HG03196 (cell line): ENCODE results near the gene LTB4R2.
A peak's percentile ranks its signal among the peaks of the same experiment; 100 is the strongest.
"Not testable (repeated sequence)": the region's sequence is repeated elsewhere in the genome, so short reads cannot be mapped to it uniquely, and the experiment has no call there.

Source experiments
- ATAC-seq: cut with Tn5 transposase; IDR thresholded peaks from one replicate; pipeline ENCODE4 v1.9.1; 2021; ENCODE audit not compliant: unreplicated experiment

LTB4R2 gene

DNA sequence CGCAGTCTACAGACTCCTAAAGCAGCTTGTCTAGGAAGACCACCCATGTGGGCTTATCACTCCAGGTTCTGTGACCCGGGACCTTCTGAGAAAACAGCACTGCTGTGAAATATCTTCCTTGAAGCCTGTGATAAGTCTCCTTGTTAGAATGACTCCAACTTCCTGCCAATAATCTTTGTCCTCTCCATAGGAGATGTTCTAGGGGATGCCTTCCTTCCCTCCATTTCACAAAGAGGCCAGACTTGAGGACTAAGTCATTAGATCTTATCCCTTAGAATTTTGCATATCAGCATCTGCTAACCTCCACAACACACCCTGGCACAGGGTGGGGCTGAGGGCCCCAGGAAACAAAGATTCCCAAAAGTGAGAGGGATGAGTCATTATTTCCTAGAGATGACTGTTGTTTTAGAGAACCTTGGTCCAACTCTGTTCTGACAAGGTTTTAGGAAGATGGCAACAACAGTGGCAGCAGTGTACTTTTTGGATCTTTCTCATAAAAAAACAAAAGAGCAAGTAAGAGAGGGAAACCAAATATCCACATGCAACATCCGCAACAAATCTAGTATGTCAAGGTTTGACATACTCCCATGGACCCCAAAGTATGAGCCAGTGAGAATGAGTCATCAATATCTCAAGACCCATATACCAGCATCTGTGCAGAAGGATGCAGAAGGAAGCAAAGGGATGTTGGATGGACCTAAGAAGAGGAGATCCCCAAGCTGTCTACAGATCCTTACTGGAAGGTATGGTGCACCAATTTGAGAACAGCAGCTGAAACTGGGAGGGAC is 7.4 kb downstream of the LTB4R2 start:
- ATAC-seq = no peak

DNA sequence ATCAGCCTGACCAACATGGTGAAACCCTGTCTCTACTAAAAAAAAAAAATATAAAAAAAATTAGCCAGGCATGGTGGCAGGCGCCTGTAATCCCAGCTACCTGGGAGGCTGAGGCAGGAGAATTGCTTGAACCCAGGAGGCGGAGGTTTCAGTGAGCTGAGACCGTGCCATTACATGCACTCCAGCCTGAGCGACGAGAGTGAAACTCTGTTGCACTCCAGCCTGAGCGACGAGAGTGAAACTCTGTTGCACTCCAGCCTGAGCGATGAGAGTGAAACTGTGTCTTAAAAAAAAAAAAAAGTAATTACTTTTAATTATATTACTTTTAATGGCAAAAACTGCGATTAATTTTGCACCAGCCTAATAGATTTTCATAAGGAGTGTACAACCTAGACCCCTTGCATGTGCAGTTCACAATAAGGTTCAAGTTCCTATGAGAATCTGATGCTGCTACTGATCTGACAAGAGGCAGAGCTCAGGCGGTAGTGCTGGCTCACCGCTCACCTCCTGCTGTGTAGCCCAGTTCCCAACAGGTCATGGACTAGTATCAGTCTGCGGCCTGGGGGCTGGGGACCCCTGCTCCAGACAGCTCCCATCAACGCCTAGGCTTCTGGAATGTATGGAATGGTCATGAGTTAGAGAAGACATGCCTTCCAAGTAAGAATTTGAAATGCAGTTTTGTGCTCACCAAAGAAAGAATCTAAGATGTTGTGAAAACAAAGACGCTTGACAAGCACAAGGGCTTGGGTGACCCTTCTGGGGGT is 11.5 kb downstream of the LTB4R2 start:
- no peak for ATAC-seq

GRCh38 chr14:24322672-24323071 is 12.7 kb downstream of the LTB4R2 start:
- no peak for ATAC-seq

GRCh38 chr14:24323341-24323740 is 13.4 kb downstream of the LTB4R2 start:
- ATAC-seq = no peak

DNA sequence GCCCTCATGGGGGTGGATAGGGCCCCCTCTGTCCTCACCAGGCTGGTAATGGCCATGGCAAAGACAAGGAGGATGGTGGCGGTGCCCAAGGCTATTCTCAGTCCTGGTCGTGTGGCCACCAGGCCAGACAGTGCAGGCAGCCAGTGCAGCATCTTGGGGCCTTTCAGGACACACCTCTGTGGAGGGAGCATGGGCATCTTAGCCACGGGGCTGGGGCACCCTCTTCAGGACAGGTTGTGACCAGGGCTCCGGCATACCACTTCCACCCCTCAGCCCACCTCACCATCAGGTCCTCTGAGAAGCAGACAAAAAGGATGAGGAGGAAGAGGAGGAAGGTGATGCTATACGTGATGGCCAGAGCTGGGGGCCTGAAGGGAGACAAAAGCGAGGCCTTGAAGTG is 14.1 kb downstream of the LTB4R2 start:
- no peak for ATAC-seq

GRCh38 chr14:24325041-24325530 is 15.1 kb downstream of the LTB4R2 start:
- no peak for ATAC-seq

GRCh38 chr14:24325963-24326362 is 16.0 kb downstream of the LTB4R2 start:
- no peak for ATAC-seq

- no peak for ATAC-seq
Measured at GRCh38 chr14:24327303-24327702, 17.4 kb downstream of the LTB4R2 start.

DNA sequence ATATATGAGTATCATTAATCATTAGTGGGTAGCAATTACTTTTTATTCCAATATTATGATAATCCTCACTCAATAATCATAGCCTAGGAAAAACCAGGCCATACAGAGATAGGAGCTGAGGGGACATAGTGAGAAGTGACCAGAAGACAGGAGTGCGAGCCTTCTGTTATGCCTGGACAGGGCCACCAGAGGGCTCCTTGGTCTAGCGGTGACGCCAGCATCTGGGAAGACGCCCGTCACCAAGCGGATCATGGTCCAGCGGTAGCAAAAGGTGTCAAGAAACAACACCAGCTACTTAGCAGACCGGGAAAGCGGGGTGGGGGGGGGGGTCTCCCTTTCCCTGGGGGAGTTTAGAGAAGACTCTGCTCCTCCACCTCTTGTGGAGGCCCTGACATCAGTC is 18.0 kb downstream of the LTB4R2 start:
- ATAC-seq = not testable (repeated sequence)

GRCh38 chr14:24329073-24329663 is 19.2 kb downstream of the LTB4R2 start:
- ATAC-seq = no peak

DNA sequence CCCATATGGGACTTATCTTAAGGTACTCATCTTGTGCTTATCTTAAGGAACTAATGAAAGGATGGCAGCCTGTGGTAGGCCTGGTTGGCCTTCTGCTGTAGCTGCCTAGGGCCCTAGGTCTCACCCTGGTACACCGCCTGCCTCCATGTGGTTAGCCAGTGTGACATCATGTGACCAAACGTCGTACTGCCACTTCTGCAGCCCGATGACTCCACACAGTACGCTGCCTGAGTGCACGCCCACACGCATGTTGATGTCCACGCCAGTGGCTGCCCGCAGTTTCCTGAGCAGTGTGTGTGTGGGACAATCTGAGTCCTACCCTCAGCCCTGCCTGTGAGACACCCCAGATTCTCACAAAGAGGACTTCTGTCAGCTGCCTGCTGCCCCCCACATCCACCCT is 19.8 kb downstream of the LTB4R2 start:
- no peak for ATAC-seq

DNA sequence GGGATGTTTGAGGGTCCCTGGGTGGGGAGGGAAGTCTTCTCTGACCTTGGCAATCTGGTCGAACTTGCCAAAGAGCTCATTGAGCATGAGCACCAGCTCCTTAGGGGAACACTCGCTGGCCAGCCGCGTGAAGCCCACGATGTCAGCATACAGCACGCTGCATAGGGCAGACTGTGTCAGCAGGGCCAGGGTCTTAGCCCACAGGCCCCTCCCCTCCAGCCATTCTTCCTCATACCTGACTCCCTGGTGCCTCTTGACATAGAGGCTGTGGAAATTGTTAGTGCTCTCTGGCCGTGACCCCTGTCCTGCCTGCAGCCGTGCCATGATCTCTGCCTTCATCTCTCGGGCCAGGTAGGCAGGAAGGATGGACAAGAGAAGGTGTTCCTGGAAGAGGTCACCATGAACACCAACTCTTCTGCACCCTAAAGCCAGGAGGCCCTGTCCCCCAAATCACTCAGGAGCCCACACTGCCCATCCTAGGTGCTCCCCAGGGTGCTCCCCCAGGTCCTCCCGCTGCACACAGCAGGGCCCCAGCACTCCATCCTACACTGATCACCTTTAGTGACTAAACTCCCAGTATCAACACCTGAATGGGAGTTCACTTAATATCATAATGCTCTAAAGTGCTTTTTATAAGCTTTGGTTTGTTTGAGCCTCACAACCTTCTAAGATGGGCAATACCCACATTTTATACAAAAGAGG is 21.2 kb downstream of the LTB4R2 start:
- no peak for ATAC-seq

DNA sequence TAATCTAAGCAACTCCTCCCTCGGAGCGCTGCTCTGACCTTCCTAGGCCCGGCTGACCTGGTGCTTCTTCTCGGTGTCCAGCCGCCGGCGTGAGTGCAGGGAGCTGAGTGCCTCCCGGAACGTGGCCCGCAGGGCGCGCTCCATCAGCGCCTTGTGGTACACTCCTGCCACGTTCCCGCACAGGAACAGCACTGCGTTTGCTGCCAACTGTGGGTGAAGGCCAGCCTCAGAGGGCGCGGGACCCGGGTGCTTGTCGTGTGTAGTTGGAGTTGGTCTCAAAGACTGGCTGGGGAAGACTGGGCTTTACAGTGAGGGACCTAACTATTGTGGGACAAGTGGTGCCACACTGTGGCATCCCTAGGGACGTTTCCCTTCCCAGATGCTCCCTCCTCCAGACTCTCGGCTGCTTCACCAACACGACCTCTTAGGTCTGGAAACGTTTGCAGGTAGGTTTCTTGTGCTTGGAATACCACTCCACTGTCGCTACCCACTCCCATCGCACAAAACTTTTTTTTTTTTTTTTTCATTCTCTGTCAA is 21.9 kb downstream of the LTB4R2 start:
- ATAC-seq = no peak

DNA sequence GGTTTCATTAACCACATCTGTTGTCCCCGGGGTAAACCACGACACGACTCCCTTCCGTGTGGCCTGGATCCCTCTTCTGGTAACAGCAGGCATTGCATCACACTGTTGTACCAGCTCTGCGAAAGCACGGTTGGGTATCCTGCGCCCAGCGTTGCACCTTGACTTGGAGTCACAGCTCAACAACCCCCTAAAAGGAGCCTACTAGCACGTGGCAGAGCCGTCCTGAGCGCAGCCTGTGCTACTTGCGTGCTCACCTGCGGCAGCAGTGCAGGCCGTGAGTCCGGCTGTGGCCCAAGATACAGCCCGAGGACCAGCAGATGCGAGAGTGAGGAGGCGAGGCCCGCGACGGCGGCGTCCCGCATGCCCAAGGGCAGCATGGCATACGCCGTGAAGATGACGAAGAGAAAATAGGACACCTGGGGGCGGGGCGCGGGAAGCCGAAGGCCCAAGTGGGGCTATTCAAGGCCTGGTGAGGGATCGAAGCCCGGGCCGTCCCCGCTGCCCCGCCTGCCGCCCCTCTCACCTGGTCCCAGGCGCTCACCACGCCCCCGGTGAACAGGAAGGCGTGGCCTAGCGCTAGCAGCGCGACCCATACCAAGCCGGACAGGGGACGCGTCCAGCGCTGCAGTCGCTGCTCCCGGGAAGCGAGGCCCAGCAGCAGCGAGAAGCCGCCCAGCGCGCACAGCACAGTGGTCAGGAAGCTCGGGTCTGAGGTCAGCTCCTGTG is 22.5 kb downstream of the LTB4R2 start:
- ATAC-seq = peak; percentile 70

GRCh38 chr14:24334431-24335291 is 24.7 kb downstream of the LTB4R2 start, which contains the start of gene ADCY4:
Gene ADCY4 (minus strand): TSS chr14:24335071. CDS start chr14:24334652, 419 bp downstream.
- no peak for ATAC-seq

GRCh38 chr14:24335461-24336171 is 25.7 kb downstream of the LTB4R2 start:
- no peak for ATAC-seq

DNA sequence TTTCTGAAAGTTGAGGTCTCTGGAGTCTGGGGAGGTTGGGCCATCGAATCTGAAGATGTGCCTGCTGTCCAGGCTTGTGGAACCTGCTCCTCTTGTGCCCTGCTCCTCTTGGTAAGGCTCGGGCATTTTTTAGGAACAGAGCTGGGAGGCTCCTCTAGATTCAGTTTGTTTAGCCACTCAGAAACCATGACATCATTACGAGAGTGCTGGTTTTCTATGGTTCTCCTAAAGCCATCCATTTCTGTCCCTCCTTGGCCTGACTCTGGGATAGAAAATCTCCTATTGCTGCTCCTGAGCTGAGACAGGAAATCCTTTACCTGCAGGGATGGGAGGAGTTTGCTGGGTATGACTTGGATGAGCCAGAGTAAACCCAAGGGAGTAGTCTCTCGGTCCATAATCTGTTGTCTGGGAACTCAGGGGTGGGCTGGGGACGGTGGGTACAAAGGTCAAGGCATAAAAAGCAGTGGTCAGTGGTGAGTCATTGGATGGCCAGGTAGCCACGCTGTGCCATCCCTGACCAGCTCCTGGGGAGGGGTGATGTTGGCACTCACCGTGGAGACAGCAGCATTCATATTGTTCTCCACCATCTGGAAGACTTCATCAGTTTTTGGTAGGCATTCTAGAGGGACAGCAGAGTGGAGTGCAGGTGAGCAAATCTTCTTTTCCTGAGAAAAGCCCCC is 27.3 kb downstream of the LTB4R2 start:
- ATAC-seq = no peak

DNA sequence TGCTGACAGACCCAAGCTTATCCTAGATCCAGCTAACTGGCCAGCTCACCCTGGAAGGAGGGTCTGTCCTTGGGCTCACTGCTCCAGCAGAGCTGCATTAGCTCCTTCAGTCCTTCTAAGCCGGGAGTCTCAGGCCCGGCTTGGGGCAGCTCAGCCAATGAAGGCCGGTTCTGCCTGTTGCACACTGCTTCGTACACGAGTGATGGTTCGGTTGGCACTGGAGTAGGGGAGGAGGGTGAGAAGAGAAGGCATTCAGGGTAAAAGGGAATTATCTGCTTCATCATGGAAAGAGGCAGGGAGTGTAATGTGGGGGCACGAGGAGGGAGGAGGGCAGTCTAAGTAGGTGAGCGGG is 27.9 kb downstream of the LTB4R2 start:
- ATAC-seq = no peak
